GM19238 (cell line): ENCODE results near the gene CTDSPL.

Experiments
- DNase-seq: peaks from one replicate; pipeline ENCODE4 v3.0.0; 2011; ENCODE audit warnings: low spot score; ENCODE audit not compliant: insufficient read length

CTDSPL gene

GRCh38 chr3:37941608-37942508 lies 80.2 kb downstream of the CTDSPL start:
- no peak for DNase-seq

GRCh38 chr3:37942646-37943045 lies 81.0 kb downstream of the CTDSPL start:
- no peak for DNase-seq

- DNase-seq = no peak
Measured at GRCh38 chr3:37943126-37943525, 81.4 kb downstream of the CTDSPL start.

GRCh38 chr3:37943631-37944314 lies 82.1 kb downstream of the CTDSPL start:
- DNase-seq = no peak

GRCh38 chr3:37944391-37944842 lies 82.7 kb downstream of the CTDSPL start:
- no peak for DNase-seq

- no peak for DNase-seq
Measured at GRCh38 chr3:37945156-37945806, 83.6 kb downstream of the CTDSPL start.

- no peak for DNase-seq
Measured at GRCh38 chr3:37945807-37946530, 84.3 kb downstream of the CTDSPL start.

GRCh38 chr3:37946531-37946889 lies 84.8 kb downstream of the CTDSPL start:
- DNase-seq = no peak

GRCh38 chr3:37949866-37950265 lies 88.2 kb downstream of the CTDSPL start:
- no peak for DNase-seq

GRCh38 chr3:37952564-37952963 lies 90.9 kb downstream of the CTDSPL start:
- no peak for DNase-seq

GRCh38 chr3:37953226-37953625 lies 91.5 kb downstream of the CTDSPL start:
- DNase-seq = no peak

- no peak for DNase-seq
Measured at GRCh38 chr3:37953707-37954394, 92.2 kb downstream of the CTDSPL start.

- DNase-seq = no peak
Measured at GRCh38 chr3:37954881-37955280, 93.2 kb downstream of the CTDSPL start.

GRCh38 chr3:37955918-37956707 lies 94.4 kb downstream of the CTDSPL start:
- DNase-seq = no peak

GRCh38 chr3:37956723-37957538 lies 95.3 kb downstream of the CTDSPL start:
- no peak for DNase-seq

- no peak for DNase-seq
Measured at GRCh38 chr3:37957539-37957936, 95.9 kb downstream of the CTDSPL start.

GRCh38 chr3:37961622-37962431 lies 100.1 kb downstream of the CTDSPL start:
- DNase-seq = no peak

- DNase-seq = no peak
Measured at GRCh38 chr3:37963016-37963415, 101.3 kb downstream of the CTDSPL start.
